ENCODE data around the gene ATAD1. TPM values are rescaled to one million over a fixed set of nuclear protein-coding genes. Genes with fewer than 3 reads are reported as not detected.

The ATAD1 gene
- total RNA-seq, 1 experiment from 2014 or later: 31.0 TPM

DNA sequence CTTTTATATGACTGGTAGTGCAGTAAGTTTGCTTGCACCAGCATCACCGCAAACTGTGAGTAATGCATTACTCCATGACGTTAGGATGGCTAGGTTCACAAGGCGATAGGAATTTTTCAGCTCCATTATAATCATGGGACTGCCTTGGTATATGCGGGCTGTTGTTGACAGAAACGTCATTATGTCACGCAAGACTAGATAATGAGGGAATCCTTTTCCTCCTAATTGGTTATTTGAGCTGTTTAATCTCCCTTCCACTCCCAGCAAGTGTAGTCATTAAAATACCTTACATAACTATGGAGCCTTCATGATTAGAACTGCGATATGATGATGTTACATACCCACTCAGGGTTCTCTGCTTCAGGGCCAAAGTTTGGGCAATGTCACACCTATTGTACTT is 28.0 kb upstream of the ATAD1 start:
- CTCF ChIA-PET: interaction anchor here (0.7 to 1.3 kb wide), 2 partner anchors 15 to 45 kb away, joined by 3 to 4 read pairs; no protein-coding TSS in a partner anchor
- intact Hi-C loops (cut with micrococcal nuclease; ENCODE audit: unreplicated experiment): no loop called here
- BruUV-seq (replicated peaks): no TSS peak

DNA sequence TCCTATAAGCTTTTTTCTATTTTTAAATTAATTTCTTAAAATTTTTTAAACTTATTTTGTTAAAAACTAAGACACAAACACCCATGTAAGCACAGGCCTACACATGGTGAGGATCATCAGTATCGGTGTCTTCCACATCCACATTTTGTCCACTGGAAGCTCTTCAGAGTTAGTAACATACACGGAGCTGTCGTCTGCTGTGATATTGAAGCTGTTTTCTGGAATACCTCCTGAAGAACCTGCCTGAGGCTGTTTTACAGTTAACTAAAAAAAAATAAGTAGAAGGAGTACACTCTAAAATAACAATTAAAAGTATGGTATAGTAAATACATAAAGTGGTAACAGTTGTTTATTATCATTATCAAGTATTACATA is 27.6 kb upstream of the ATAD1 start:
- no peak for DNase-seq
- CTCF ChIA-PET: interaction anchor here (0.6 to 1.3 kb wide), 3 partner anchors 16 to 45 kb away, joined by 3 to 4 read pairs (median 3); no protein-coding TSS in a partner anchor
- Mint-ChIP-seq H3K27me3 (ENCODE audit: unreplicated experiment) (no peaks in the 10 kb centered on the region), H3K4me1 (ENCODE audit: low read depth, unreplicated experiment) (peaks cover 37% of the 10 kb centered on the region), H3K4me3 (ENCODE audit: low read depth, unreplicated experiment) (no peak overlapping the region), H3K9me3 (ENCODE audit: low read depth, unreplicated experiment) (no peaks in the 10 kb centered on the region), H3K36me3 (ENCODE audit: insufficient read depth, unreplicated experiment) (peaks cover 7% of the 10 kb centered on the region), H3K27ac (ENCODE audit: unreplicated experiment) (peak overlapping the region; percentile 52)
- no TSS peak for BruUV-seq (replicated peaks)
- intact Hi-C loops (cut with micrococcal nuclease; ENCODE audit: unreplicated experiment): no loop called here
- TF ChIP-seq, protein P1, sequence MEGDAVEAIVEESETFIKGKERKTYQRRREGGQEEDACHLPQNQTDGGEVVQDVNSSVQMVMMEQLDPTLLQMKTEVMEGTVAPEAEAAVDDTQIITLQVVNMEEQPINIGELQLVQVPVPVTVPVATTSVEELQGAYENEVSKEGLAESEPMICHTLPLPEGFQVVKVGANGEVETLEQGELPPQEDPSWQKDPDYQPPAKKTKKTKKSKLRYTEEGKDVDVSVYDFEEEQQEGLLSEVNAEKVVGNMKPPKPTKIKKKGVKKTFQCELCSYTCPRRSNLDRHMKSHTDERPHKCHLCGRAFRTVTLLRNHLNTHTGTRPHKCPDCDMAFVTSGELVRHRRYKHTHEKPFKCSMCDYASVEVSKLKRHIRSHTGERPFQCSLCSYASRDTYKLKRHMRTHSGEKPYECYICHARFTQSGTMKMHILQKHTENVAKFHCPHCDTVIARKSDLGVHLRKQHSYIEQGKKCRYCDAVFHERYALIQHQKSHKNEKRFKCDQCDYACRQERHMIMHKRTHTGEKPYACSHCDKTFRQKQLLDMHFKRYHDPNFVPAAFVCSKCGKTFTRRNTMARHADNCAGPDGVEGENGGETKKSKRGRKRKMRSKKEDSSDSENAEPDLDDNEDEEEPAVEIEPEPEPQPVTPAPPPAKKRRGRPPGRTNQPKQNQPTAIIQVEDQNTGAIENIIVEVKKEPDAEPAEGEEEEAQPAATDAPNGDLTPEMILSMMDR (IDR thresholded peaks at IDR 0.05; ENCODE audit: unreplicated experiment): no peak

More for the DNA sequence above, 28.0 kb upstream of the ATAD1 start:
- Mint-ChIP-seq H3K4me1 (ENCODE audit: low read depth, unreplicated experiment) (peaks cover 41% of the 10 kb centered on the region), H3K4me3 (ENCODE audit: low read depth, unreplicated experiment) (no peak overlapping the region), H3K9me3 (ENCODE audit: low read depth, unreplicated experiment) (no peaks in the 10 kb centered on the region), H3K36me3 (ENCODE audit: insufficient read depth, unreplicated experiment) (peaks cover 7% of the 10 kb centered on the region), H3K27me3 (ENCODE audit: unreplicated experiment) (no peaks in the 10 kb centered on the region), H3K27ac (ENCODE audit: unreplicated experiment) (peak overlapping the region; percentile 52)
- TF ChIP-seq, protein P1 (IDR thresholded peaks at IDR 0.05; ENCODE audit: unreplicated experiment): no peak
- DNase-seq: no peak

DNA sequence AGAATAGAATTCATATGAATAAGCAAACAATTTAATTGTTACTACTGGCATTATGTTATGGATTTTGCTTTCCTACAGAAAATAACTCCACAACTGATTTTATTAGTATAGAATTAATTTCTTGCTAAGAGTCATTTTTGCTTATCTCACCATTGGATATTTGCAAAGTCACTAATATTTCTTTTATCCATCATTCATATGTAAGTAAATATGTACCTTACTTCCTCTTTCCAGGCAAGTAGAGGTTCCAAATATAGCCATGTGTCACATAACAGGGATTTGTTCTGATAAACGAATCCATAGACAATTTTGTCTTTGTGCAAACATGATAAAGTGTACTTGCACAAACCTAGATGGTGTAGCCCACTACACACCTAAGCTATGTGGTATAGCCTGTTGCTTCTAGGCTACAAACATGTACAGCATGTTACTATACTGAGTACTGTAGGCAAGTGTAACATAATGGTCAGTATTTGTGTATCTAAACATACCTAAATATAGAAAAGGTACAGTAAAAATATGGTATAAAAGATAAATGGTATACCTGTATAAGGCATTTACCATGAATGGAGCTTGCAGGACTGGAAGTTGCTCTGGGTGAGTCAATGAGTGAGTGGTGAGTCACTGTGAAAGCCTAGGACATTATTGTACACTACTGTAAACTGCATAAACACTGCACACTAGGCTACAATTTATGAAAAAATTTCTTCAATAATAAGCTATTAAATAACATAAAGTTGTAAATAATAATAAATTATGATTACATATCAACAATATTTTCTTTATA is 27.0 kb upstream of the ATAD1 start:
- no TSS peak for BruUV-seq (replicated peaks)
- CTCF ChIA-PET: interaction anchor here (0.6 to 1.3 kb wide), 2 partner anchors 16 to 21 kb away, joined by 3 to 4 read pairs; no protein-coding TSS in a partner anchor
- intact Hi-C loops (cut with micrococcal nuclease; ENCODE audit: unreplicated experiment): no loop called here
- no peaks in the 10 kb centered on the region for H3K9me3 Mint-ChIP-seq (ENCODE audit: low read depth, unreplicated experiment)
- peaks cover 7% of the 10 kb centered on the region for H3K36me3 Mint-ChIP-seq (ENCODE audit: insufficient read depth, unreplicated experiment)
- TF ChIP-seq, protein P1 (IDR thresholded peaks at IDR 0.05; ENCODE audit: unreplicated experiment): no peak
- H3K27me3 Mint-ChIP-seq (ENCODE audit: unreplicated experiment): no peaks in the 10 kb centered on the region
- H3K4me3 Mint-ChIP-seq (ENCODE audit: low read depth, unreplicated experiment): no peak overlapping the region
- peak; percentile 23 for DNase-seq
- peak overlapping the region; percentile 69 for H3K27ac Mint-ChIP-seq (ENCODE audit: unreplicated experiment)
- H3K4me1 Mint-ChIP-seq (ENCODE audit: low read depth, unreplicated experiment): peaks cover 31% of the 10 kb centered on the region

DNA sequence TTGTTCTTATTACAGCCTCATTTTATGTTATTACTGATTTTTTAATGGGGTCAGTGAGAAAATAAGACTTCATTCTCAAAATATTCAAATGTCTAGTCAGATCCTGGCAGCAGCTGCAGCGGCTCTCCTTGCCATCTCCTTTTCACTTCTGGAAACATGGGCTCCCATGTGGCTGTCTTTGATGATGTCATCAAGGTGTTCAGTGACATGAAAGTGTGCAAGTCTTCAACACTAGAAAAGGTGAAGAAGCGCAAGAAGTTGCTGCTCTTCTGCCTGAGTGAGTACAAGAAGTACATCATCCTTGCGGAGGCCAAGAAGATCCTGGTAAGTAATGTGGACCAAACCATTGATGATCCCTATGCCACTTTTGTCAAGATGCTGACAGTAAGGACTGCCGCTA is 25.7 kb upstream of the ATAD1 start:
- Mint-ChIP-seq H3K27ac (ENCODE audit: unreplicated experiment) (no peak overlapping the region), H3K36me3 (ENCODE audit: insufficient read depth, unreplicated experiment) (peaks cover 7% of the 10 kb centered on the region), H3K4me1 (ENCODE audit: low read depth, unreplicated experiment) (peaks cover 29% of the 10 kb centered on the region), H3K9me3 (ENCODE audit: low read depth, unreplicated experiment) (no peaks in the 10 kb centered on the region), H3K4me3 (ENCODE audit: low read depth, unreplicated experiment) (no peak overlapping the region), H3K27me3 (ENCODE audit: unreplicated experiment) (no peaks in the 10 kb centered on the region)
- CTCF ChIA-PET: no interaction called here
- no TSS peak for BruUV-seq (replicated peaks)
- intact Hi-C loops (cut with micrococcal nuclease; ENCODE audit: unreplicated experiment): no loop called here
- no peak for DNase-seq
- TF ChIP-seq, protein P1 (IDR thresholded peaks at IDR 0.05; ENCODE audit: unreplicated experiment): no peak

All from Calu3 (cell line).